ENCODE measurements around the gene IGF2R.

The IGF2R gene

DNA sequence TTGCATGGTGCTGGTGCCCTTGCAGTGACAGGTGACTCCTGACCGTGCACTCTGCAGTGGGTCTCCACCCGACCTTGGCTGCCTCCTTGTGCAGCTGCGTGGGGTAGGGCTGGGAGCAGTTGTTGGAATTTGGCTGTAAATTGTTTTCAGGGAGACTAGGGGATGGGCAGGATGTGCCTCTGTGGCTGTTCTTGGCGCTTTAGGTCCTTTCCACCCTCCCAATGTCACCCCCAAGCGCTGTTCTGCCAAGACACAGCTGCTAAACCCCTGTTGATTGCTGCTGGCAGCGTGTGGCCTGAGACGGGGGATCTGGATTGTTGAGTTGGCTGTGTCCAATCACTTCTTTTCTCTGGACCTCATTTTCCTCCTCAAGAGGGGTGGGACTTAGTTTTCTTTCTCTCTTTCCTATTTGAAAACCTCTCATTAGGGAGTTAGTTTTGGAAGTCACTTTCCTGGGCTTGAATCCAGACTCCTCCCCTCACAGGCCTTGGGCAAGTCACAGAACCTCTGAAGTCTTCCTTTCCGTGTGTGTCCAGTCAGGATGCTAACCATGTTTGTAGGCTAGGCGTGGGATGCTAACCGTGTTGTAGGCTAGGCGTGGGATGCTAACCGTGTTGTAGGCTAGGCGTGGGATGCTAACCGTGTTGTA is 8.5 kb downstream of the IGF2R start:
- DNase-seq (ENCODE audit: low spot score) = no peak

DNA sequence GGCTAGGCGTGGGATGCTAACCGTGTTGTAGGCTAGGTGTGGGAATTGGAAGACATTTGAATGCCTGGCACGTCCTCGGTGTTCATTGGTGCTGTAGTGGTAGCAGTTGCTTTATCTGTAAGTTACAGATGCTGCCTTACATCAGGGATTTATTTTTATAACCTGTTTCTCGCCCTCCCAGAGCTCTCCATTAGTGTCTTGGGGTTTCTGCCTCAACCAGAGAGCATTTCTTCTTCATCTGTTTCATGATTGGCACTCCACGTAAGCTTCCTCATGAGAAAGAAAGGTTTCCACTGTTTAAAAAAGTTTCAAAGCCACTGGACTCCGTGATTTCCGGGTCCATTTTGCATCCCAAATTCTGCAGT is 9.0 kb downstream of the IGF2R start:
- DNase-seq (ENCODE audit: low spot score) = no peak

DNA sequence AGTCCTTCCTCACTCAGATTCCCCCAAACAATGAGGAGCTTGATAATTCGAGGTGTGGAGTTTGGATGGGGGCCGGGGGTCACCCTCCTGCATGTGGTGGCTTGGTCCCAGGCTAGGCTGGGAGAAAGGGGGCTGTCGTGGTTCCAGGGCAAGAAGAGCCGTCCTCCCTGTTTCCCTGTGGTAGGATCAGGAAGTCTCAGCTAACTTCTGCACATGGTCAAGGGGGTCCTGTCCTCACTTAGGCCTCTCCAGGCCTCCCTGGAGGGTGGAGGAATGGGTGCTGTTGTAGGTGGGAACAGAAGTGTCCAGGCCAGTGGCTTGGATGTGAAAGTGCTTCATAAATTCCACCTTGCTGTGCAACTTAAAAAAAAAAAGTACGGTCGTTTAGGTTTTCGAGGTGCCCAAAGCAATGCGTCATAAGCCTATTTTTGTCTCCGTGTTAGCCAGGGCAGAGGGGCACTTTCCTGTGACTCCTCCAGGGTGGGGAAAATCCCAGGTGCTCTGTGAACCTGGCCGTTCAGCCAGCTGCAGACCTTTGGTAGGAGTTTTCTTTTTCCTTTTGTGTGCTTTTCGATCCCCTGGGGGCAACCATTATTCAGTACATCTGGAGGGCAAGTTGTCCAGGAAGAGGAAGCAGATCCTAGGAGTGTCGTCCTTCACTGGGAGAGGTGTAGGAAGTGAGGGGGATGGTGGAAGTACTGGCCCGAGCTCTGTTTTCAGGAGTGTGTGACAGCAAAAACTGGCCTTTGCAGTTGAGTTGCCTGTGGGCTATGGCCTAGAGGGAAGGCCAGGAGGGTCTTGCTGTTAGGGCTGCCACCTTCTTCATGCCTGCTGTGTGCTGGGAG is 9.6 kb downstream of the IGF2R start:
- peak; percentile 60 for DNase-seq (ENCODE audit: low spot score)

DNA sequence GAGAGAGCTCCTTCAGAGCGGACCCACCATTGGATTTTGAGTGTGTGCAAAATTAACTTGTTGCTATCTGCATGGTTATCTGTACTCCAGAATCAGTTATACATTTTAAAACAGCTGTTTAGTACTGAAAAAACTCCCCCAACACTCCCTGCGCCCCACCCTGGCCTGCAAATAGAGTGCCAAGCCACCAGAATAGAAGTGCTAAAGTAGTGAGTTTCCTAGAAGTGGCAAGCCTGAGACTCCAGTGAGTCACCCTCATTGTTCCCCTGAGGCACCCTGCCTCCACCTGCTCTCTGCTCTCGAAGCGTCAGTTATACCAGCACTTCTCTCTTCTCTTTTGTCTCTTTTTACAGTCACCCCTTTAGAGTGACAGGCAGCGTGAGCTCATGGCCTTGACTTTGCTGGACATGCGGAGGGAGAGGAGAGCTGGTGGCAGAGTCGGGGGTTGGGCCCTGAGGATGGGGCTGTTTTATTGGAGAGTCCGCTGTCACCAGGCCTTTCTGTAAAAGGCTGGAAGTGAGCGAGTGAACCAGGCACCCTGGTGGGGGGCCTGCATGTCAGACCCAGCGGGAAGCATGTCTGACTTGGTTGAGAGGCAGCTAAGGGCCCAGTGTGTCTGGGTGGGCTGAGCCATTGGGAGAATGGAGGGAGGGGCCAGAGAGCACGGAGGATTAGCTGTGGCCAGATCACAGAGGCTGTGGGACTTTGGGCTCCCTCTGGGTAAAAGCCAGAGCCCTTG is 10.4 kb downstream of the IGF2R start:
- DNase-seq (ENCODE audit: low spot score) = peak; percentile 84

DNA sequence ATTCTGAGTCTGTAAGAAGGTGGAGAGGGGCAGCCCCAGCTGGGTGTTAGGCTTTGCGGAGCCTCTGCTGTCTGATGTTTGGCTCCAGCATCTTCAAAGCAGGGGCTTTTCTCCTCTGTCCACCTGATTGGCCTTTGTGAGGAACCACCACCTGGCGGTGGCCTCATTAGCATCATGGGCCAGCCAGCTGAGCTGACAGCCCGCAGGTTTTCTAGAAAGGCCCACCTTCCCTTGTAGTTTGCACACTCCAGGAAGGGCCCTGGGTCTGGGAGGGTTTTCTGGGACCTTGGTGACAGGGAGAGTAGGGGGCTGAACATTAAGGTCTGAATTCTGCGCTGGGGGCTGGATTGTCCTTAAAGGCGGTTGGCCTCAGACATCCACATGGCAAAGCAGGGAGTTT is 11.6 kb downstream of the IGF2R start:
- DNase-seq (ENCODE audit: low spot score) = no peak

DNA sequence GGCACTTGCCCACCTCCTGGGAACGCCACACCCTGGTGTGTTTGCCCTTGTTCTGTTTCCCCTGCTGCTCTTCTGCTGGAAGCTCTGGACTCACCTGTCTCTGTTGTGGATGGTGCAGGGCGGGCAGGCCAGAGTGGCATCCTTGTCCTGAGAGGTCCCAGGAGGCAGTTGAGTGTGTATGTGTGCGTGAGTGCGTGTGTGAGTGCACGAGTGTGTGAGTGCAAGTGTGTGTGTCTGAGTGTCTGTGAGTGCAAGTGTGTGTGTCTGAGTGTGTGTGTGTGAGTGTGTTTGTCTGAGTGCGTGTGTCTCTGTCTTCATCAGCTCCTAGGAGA is 12.2 kb downstream of the IGF2R start:
- no peak for DNase-seq (ENCODE audit: low spot score)

DNA sequence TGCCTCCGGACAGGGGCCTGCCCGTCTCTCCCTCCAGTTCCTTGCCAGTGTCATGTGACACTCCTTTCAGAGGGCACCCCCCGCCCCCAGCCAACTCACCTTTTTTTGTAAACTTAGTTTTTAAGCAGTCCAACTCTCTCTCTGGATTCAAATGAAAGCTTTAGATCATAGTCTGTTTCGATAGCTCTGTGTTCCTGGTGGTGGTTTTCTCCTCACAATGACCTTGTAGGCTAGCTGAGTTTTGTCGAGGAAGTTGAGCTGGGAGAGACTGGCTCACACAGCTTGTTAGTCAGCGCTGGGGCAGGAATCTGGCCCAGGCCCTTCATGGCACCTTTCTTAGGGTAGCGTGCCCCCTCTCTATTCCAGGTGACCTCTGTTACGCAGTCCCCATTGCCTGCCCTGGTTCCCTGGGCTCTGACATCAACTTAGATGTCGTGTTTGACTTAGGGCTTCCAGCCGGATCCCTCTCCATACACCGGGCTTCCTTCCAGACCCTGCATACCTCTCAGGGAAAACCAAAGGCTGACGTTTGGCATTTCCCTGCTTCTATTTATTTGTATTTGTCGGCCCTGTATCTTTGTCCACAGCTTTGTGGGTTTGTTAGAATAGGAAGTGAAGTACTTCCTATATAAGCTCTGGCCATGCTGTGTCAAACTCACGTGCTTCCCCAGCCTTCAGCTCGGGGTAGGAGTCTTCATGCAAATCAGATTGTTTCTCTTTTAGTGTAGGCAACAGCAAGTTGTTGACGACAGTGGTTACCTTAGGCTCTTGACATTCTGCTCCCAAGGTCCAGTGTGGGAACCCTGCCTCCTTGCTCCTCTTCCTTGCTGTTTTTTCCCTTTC is 12.7 kb downstream of the IGF2R start:
- DNase-seq (ENCODE audit: low spot score) = peak; percentile 52

DNA sequence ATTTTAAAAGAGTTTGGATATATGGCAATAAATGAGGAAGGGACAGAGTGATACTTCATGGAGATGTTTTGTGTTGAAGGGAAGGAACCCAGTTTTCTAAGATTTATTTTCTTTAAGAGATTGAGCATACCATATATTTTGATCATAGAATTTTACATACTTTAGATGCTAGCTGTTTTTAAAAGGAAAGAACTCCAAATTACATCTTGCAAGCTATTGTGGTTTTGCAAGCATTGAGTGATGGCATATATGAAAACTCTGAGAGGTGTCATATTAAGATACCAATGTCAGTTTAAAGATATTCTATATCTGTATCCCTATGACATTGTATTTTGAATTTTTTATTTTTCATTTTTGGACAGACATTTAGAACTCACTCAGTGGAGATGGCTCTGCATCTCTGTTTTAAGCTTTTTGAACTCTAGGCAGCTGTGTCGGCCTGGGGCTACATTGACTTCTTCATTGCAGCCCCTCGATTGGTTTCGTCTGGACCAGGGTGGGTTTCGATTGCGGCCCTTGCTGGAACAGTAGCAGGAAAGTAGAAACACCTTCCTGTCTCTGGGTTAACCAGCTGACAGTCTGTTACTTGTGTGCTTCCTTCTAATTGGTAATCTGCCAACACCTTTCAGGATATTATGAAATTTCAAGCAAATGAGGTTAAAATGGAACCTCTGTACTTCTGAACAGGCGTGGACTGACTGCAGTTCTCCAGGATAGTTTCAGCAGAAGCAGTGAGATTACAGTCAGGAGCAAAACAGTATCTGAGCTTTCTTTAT is 14.0 kb downstream of the IGF2R start:
- peak; percentile 37 for DNase-seq (ENCODE audit: low spot score)

DNA sequence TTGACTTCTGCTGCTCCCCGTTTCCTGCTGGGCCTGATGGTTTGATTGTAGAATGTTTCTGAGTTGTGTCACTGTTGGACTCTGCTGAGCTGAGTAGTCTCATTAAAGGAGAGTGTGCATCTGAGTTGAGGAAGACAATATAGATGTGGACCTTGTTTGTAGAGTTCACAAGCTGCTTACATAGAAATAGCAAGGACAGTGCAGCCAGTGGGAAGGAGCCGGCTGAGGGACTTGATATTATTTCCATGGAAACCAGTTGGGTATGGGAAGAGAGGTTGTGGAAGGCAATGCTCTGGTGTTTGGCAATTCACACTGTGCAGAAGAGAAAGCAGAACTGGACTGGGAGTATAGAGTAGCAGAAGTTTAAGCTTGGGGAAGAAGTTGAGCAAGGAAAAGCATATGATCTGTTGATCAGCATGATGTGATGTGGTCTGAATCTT is 14.8 kb downstream of the IGF2R start:
- DNase-seq (ENCODE audit: low spot score) = no peak

DNA sequence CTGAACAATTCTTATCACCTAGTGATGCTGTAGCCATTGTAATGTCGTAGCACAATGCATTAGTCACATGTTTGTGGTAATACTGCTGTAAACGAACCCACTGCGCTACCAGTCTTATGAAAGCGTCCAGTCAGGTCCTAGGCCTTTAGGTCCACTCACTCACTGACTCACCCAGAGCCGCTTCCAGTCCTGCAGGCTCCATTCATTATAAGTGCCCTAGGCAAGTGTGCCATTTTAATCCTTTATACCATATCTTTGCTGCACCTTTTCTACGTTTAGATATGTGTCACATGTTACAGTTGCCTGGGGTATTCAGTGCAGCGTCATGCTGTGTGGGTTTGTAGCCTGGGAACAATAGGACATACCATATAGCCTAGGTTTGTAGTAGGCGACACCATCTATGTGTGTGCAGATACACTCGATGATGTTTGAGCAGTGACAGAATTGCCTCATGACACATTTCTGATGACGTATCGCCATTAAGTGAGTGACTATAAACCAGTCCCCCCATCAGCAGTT is 15.4 kb downstream of the IGF2R start:
- DNase-seq (ENCODE audit: low spot score) = no peak

DNA sequence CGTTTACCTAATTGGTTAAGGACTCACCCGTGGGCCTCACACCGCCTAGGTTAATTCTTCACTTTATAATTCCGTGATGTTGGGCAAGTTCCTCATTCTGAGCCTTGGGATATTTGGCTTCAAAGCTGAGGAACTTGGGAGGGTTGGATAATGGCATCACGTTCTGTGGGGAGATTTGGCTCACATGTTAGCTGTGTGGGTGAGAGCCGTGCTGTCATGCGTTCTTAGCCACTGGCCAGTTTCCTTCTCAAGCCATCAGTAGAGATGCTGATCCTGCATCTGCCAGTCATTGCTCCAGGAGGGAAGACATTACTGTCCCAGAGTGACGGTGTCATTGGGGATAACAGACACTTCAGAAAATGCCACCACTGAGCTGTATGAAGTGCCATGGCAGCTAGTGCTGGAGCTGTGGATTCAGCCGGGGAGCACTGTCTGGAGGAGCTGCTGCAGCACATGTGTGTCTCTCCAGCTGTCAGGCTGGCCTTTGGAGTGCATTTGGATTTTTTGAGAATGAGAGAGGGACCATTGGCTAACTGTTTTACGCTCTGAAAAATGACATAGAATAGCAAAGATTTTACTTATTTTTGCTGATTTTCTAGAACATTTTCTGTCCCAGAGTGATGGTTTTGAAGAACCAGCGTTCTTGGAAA is 16.5 kb downstream of the IGF2R start:
- DNase-seq (ENCODE audit: low spot score) = no peak

DNA sequence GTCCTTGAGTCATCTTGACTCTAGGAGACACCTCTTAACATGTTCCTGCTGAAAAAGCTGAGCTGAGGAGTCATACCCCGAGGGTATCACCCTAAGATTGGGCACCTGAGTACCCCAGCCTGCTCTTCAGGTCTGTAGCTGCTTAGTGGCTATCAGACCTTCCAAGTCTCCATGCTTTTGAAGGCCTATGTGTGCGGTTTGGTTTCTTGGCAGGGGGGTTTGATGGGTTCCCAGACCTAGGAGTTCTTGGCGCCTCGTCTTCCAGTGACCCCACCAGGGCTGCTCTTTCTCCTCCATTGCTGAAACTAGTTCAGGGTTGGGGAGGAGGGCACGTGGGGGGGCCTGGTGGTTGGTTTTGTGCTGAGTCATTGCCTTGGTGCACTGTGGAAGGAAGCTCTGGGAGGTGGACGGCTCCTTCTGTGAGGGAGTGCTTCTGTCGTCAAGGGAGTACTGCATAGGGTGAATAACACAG is 20.1 kb downstream of the IGF2R start:
- DNase-seq (ENCODE audit: low spot score) = no peak

DNA sequence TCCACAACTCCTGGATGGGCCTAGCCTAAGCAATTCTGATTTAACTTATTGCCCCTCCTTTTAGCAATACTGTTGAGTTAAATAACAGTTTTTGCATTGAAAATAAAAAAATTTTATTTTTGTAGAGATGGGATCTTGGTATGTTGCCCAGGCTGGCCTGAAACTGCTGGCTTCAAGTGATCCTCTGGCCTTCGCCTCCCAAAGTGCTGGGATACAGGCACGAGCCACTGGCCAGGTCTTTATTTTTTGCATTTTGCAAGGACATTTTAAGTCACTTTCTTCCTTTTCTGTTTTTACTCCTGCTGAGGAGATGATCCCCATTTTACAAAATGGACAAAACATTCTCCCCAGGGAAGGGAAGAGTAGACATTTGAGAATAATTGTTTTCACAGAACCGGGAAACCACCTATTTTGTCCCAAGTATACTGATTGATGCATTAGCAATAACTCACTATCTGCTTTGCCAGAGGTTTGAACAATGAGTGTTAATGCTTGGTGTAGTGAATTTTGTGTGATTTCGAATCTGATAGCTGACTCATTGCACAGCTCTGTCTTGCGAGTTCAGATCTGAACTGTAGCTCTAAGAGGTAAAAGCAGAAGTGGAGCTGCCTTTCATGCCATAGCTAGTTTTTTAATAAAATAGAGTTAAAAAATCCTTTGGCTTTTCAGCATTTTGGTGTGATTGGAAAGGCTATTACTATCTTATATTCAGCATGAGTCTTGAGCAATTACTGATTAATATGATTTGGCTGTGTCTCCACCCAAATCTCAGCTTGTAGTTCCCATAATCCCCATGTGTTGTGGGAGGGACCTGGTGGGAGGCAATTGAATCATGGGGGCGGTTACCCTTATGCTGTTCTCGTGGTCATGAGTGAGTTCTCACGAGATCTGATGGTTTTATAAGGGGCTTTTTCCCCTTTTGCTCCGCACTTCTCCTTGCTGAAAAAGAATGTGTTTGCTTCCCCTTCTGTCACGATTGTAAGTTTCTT is 20.9 kb downstream of the IGF2R start:
- peak; percentile 27 for DNase-seq (ENCODE audit: low spot score)

DNA sequence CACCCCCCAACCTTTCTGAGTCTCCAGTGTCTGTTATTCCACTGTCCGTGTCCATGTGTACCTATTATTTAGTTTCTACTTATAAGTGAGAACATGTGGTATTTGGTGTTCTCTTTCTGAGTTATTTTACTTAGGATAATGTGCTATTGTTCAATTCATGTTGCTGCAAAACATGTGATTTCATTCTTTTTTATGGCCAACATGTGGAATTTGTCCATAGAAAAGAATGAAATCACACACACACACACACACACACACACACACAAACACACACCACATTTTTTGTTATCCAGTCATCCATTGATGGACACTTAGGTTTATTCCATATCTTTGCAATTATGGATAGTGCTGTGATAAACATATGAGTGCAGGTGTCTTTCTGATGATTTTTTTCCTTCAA is 23.5 kb downstream of the IGF2R start:
- no peak for DNase-seq (ENCODE audit: low spot score)

DNA sequence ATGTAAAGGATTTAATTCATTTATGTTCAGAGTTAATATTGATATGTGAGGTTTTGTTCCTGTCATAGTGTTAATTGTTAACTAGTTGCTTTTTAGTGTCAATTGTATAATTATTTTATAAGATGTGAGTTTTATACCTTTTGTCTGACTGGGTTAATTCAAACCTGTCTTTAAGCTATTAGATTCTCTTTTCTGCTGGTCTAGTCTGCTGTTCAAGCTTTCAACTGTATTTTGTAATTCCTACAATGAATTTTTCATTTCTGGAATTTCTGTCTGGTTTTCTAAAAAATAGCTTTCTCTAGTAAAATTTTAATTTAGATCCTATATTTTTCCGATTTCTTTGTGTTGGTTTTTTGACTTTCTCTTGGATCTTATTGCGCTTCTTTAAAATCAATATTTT is 26.5 kb downstream of the IGF2R start:
- no peak for DNase-seq (ENCODE audit: low spot score)

DNA sequence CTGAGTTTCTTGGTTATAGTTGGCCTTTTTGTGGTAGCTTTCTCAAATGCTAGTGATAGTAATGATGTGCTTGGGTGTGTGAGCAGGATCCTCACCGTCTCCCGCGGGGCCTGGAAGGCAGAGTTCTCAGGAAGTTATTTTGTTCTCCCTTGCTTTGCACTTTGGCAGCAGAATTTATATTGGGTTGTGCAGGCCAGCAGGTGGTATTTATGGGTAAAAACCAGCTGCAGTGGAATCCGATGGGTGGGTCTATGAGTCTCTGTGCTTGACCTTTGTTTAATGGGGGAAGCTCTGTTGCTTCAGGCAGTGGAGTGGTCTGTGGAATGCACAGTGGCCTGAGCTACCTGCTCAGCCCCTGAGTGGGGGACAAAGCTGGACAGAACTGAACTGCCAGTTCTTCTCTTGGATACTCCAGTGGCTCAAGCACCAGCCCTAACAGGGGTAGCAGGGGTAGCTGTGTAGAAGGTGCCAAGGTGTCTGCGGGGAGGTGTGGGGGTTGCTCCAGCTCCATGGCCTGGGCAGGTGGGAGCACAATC is 27.3 kb downstream of the IGF2R start:
- no peak for DNase-seq (ENCODE audit: low spot score)

DNA sequence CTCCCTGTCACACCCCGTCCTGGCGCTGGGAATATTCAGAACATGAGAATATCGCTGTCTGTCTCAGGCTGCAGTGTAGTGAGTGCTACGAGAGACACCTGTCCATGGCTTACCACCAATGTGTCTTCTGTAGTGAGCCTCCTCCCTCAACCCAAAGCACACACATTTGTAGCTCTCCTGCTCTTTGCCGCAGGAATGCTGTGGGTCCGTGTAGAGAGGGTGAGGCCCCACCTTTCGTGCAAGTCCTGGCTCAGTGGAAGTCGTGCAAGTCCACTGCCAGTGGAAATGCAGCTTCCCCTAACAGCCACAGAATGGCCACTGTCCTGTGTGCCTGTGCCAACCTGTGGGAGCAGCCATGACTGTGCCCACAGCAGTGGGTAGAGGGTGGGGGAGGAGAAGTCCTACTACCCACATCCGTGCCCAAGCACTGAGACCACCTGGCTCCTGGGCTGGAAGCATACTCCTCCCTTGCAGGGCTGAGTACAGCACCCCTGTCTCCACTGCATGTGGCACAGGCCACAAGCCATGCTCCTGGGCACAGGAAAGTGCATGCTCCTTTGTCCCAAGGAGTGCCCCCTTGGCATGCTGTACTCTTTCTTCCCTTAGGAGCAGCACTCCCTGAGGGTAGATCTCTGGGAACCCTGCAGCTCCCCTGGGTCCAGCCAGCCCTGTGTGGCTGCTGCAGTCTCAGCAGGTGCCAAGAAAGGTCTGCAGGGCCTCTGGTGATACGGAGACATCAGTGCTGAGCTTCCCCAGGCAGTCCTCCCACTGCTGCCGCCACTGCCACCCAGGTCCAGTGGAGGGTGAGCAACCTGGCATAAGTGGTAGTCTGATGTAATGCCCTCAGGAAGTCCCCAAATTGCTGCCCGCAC is 28.0 kb downstream of the IGF2R start:
- DNase-seq (ENCODE audit: low spot score) = no peak

DNA sequence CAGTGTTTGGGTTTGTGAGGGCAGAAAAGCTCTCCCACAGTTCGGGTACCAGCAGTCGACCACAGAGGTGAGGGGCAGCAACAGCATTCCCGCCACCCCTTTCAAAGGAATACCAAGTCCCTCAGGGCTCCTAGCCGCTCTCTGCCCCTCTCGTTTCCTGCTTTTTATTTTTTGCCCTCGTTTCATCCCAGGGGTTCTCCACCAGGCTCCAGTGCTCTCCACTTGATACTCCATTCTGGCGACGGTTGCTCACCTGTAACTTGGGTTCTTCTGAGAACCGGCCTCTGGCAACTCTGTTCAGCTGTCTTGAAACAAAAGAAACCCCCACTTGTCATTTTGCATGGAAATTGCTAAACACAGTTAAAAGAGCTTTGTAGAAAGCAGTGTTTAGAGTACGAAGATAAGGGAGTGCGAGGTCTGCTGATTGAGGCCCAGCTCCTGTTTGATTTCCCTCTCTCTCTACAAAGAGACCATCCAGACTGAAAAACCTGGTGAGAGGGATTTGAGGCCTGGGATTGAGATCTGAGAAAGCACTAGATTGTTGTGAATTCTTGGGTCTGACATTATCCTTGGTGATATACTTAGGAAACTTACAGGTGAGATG is 28.7 kb downstream of the IGF2R start:
- no peak for DNase-seq (ENCODE audit: low spot score)
